ENCODE measurements around the gene MVK. TPM values are rescaled to one million over a fixed set of nuclear protein-coding genes. Genes with fewer than 3 reads are reported as not detected.

The MVK gene
- total and polyA plus RNA-seq, 2 experiments from 2014 or later, result 16.7 to 40.1 TPM

- TF ChIP-seq, protein P1, sequence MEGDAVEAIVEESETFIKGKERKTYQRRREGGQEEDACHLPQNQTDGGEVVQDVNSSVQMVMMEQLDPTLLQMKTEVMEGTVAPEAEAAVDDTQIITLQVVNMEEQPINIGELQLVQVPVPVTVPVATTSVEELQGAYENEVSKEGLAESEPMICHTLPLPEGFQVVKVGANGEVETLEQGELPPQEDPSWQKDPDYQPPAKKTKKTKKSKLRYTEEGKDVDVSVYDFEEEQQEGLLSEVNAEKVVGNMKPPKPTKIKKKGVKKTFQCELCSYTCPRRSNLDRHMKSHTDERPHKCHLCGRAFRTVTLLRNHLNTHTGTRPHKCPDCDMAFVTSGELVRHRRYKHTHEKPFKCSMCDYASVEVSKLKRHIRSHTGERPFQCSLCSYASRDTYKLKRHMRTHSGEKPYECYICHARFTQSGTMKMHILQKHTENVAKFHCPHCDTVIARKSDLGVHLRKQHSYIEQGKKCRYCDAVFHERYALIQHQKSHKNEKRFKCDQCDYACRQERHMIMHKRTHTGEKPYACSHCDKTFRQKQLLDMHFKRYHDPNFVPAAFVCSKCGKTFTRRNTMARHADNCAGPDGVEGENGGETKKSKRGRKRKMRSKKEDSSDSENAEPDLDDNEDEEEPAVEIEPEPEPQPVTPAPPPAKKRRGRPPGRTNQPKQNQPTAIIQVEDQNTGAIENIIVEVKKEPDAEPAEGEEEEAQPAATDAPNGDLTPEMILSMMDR (conservative IDR thresholded peaks at IDR 0.05; ENCODE audit: low read depth in 2 of 2), result no peak
- no peak for TF ChIP-seq EZH2 (IDR thresholded peaks at IDR 0.05; ENCODE audit: low read depth, unreplicated experiment)
- Histone ChIP-seq H3F3A (replicated peaks; ENCODE audit: low read depth) (no peaks in the 10 kb centered on the region), H4K20me1 (replicated peaks; ENCODE audit: insufficient read depth) (no peaks in the 10 kb centered on the region; the same call in 1 of the 2 replicates), H3K4me2 (no peak overlapping the region), H3K27me3 (ENCODE audit: insufficient read depth) (no peaks in the 10 kb centered on the region), H3K36me3 (ENCODE audit: insufficient read depth) (no peaks in the 10 kb centered on the region; the same call in 1 of the 2 replicates), H3K4me1 (ENCODE audit: insufficient read depth) (no peaks in the 10 kb centered on the region), H3K9me2 (ENCODE audit: insufficient read depth) (no peaks in the 10 kb centered on the region), H2AFZ (no peak overlapping the region), H3K4me3 (no peak overlapping the region), H3K27ac (ENCODE audit: low read depth) (no peak overlapping the region), H3K79me2 (replicated peaks; ENCODE audit: insufficient read depth) (no peaks in the 10 kb centered on the region)
- no peaks in the 10 kb centered on the region for H3K4me1 Mint-ChIP-seq
- H3K27me3 Mint-ChIP-seq (ENCODE audit: insufficient read depth, low read depth, poor library complexity), result peaks cover 10% of the 10 kb centered on the region
- peaks cover 11% of the 10 kb centered on the region for H3K36me3 Mint-ChIP-seq (ENCODE audit: low read depth)
- no peak for DNase-seq (ENCODE audit: low spot score)
- ATAC-seq, result no peak
- H3K9me3 Mint-ChIP-seq, result no peaks in the 10 kb centered on the region
- H3K4me3 Mint-ChIP-seq, result no peak overlapping the region
- no peak overlapping the region; the same call in 1 of the 2 replicates for H3K27ac Mint-ChIP-seq
Measured at GRCh38 chr12:109590566-109590965, 17.0 kb downstream of the MVK start.

- no peaks in the 10 kb centered on the region for H3K4me1 Mint-ChIP-seq
- no peak for TF ChIP-seq NANOG (IDR thresholded peaks at IDR 0.05; ENCODE audit: borderline replicate concordance)
- no peak for TF ChIP-seq ZNF114 (CRISPR knock-in tag; IDR thresholded peaks at IDR 0.05)
- TF ChIP-seq STAT1 (IDR thresholded peaks at IDR 0.05; ENCODE audit: unreplicated experiment), result no peak
- no peak for TF ChIP-seq ETS1 (IDR thresholded peaks at IDR 0.05)
- TF ChIP-seq ZNF331 (CRISPR knock-in tag; IDR thresholded peaks at IDR 0.05; ENCODE audit: low read depth), result no peak
- no peak for TF ChIP-seq POLR2AphosphoS5 (IDR thresholded peaks at IDR 0.05; ENCODE audit: low read depth)
- TF ChIP-seq, protein P2, sequence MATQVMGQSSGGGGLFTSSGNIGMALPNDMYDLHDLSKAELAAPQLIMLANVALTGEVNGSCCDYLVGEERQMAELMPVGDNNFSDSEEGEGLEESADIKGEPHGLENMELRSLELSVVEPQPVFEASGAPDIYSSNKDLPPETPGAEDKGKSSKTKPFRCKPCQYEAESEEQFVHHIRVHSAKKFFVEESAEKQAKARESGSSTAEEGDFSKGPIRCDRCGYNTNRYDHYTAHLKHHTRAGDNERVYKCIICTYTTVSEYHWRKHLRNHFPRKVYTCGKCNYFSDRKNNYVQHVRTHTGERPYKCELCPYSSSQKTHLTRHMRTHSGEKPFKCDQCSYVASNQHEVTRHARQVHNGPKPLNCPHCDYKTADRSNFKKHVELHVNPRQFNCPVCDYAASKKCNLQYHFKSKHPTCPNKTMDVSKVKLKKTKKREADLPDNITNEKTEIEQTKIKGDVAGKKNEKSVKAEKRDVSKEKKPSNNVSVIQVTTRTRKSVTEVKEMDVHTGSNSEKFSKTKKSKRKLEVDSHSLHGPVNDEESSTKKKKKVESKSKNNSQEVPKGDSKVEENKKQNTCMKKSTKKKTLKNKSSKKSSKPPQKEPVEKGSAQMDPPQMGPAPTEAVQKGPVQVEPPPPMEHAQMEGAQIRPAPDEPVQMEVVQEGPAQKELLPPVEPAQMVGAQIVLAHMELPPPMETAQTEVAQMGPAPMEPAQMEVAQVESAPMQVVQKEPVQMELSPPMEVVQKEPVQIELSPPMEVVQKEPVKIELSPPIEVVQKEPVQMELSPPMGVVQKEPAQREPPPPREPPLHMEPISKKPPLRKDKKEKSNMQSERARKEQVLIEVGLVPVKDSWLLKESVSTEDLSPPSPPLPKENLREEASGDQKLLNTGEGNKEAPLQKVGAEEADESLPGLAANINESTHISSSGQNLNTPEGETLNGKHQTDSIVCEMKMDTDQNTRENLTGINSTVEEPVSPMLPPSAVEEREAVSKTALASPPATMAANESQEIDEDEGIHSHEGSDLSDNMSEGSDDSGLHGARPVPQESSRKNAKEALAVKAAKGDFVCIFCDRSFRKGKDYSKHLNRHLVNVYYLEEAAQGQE (IDR thresholded peaks at IDR 0.05; ENCODE audit: unreplicated experiment), result no peak
- no peak for TF ChIP-seq CREB1 (CRISPR knock-in tag; IDR thresholded peaks at IDR 0.05; ENCODE audit: low read depth)
- TF ChIP-seq EZH2 (IDR thresholded peaks at IDR 0.05; ENCODE audit: low read depth, unreplicated experiment), result no peak
- TF ChIP-seq, protein P1 (conservative IDR thresholded peaks at IDR 0.05; ENCODE audit: low read depth in 2 of 2), result no peak
Measured at GRCh38 chr12:109591041-109591440, 17.4 kb downstream of the MVK start.

More at GRCh38 chr12:109591041-109591440, 17.4 kb downstream of the MVK start:
- Histone ChIP-seq H3F3A (replicated peaks; ENCODE audit: low read depth) (no peaks in the 10 kb centered on the region), H3K27ac (ENCODE audit: low read depth) (no peak overlapping the region), H2AFZ (no peak overlapping the region), H3K9me2 (ENCODE audit: insufficient read depth) (no peaks in the 10 kb centered on the region), H4K20me1 (replicated peaks; ENCODE audit: insufficient read depth) (no peaks in the 10 kb centered on the region), H3K4me3 (no peak overlapping the region), H3K79me2 (replicated peaks; ENCODE audit: insufficient read depth) (no peaks in the 10 kb centered on the region), H3K36me3 (ENCODE audit: insufficient read depth) (no peaks in the 10 kb centered on the region; the same call in 1 of the 2 replicates), H3K27me3 (ENCODE audit: insufficient read depth) (no peaks in the 10 kb centered on the region), H3K4me1 (ENCODE audit: insufficient read depth) (no peaks in the 10 kb centered on the region), H3K4me2 (no peak overlapping the region)
- Mint-ChIP-seq H3K9me3 (no peaks in the 10 kb centered on the region), H3K4me3 (no peak overlapping the region), H3K27me3 (ENCODE audit: insufficient read depth, low read depth, poor library complexity) (peaks cover 9% of the 10 kb centered on the region), H3K27ac (no peak overlapping the region), H3K36me3 (ENCODE audit: low read depth) (peaks cover 11% of the 10 kb centered on the region)
- no peak for ATAC-seq
- DNase-seq (ENCODE audit: low spot score), result no peak
